Fibroblast of the aortic adventitia (primary cell): ENCODE results near the gene TRMT44. TPM values are rescaled to one million over a fixed set of nuclear protein-coding genes. Genes with fewer than 3 reads are reported as not detected.

Experiments
- DNase-seq: peaks from one replicate; pipeline ENCODE4 v3.0.0-alpha.2; 2010; ENCODE audit warnings: low read depth
- H3K4me3 ChIP-seq: 2 replicates; pipeline ENCODE4 v1.5.1; 2011; ENCODE audit warnings: low read depth, mild to moderate bottlenecking, control low read depth, low read length, moderate library complexity
- total RNA-seq: library from RNA; depleted of rRNA; stranded (reverse); fragments of >200 nt; gene quantifications from 2 replicates; pipeline ENCODE4 v1.2.3, GENCODE V29; 2012; ENCODE audit warnings: low replicate concordance
- TF ChIP-seq, protein P1 (sequence below): IDR thresholded peaks from 2 replicates; pipeline ENCODE4 v1.5.1; 2011; ENCODE audit warnings: mild to moderate bottlenecking, low read length, control low read depth, inconsistent platforms; ENCODE audit not compliant: insufficient read depth

TRMT44 gene, protein sequence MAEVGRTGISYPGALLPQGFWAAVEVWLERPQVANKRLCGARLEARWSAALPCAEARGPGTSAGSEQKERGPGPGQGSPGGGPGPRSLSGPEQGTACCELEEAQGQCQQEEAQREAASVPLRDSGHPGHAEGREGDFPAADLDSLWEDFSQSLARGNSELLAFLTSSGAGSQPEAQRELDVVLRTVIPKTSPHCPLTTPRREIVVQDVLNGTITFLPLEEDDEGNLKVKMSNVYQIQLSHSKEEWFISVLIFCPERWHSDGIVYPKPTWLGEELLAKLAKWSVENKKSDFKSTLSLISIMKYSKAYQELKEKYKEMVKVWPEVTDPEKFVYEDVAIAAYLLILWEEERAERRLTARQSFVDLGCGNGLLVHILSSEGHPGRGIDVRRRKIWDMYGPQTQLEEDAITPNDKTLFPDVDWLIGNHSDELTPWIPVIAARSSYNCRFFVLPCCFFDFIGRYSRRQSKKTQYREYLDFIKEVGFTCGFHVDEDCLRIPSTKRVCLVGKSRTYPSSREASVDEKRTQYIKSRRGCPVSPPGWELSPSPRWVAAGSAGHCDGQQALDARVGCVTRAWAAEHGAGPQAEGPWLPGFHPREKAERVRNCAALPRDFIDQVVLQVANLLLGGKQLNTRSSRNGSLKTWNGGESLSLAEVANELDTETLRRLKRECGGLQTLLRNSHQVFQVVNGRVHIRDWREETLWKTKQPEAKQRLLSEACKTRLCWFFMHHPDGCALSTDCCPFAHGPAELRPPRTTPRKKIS
- total RNA-seq, result 10.8 and 18.9 TPM in 2 replicates

DNA sequence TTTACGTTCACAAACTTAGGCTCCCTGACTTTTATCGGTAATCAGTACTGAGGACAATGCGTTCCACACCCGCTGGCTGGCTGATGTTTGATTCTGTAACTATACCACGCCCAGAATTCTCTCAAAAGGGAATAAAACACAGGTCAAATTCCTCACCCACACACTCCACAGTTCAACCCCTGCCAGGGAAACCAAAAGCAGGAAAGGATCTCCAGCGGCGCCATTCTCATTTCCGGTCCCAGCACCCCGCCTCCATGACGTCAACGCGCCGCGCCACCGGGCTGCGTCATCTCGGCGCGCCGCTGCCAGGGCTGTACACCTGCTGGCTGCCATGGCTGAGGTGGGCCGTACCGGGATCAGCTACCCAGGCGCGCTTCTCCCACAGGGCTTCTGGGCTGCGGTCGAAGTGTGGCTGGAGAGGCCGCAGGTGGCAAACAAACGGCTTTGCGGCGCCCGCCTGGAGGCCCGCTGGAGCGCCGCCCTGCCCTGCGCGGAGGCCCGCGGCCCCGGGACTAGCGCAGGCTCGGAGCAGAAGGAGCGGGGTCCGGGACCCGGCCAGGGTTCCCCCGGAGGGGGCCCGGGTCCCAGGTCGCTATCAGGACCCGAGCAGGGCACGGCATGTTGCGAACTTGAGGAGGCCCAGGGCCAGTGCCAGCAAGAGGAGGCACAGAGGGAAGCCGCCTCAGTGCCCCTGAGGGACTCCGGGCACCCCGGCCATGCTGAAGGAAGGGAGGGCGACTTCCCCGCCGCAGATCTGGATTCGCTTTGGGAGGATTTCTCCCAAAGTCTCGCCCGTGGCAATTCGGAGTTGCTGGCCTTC is at the start of gene TRMT44, which contains the start of gene ACOX3:
Gene TRMT44 (plus strand): TSS at position 286 of the 820 bp plus-strand sequence. CDS start 46 bp downstream, at position 332.
Gene ACOX3 (minus strand): TSS at position 232 of the 820 bp plus-strand sequence. CDS start 24,202 bp downstream, outside the sequence.
- DNase-seq, result peak; percentile 93
- peak within 1 kb of the TSS; percentile 76 for H3K4me3 ChIP-seq
- TF ChIP-seq, protein P1, sequence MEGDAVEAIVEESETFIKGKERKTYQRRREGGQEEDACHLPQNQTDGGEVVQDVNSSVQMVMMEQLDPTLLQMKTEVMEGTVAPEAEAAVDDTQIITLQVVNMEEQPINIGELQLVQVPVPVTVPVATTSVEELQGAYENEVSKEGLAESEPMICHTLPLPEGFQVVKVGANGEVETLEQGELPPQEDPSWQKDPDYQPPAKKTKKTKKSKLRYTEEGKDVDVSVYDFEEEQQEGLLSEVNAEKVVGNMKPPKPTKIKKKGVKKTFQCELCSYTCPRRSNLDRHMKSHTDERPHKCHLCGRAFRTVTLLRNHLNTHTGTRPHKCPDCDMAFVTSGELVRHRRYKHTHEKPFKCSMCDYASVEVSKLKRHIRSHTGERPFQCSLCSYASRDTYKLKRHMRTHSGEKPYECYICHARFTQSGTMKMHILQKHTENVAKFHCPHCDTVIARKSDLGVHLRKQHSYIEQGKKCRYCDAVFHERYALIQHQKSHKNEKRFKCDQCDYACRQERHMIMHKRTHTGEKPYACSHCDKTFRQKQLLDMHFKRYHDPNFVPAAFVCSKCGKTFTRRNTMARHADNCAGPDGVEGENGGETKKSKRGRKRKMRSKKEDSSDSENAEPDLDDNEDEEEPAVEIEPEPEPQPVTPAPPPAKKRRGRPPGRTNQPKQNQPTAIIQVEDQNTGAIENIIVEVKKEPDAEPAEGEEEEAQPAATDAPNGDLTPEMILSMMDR, result no peak

DNA sequence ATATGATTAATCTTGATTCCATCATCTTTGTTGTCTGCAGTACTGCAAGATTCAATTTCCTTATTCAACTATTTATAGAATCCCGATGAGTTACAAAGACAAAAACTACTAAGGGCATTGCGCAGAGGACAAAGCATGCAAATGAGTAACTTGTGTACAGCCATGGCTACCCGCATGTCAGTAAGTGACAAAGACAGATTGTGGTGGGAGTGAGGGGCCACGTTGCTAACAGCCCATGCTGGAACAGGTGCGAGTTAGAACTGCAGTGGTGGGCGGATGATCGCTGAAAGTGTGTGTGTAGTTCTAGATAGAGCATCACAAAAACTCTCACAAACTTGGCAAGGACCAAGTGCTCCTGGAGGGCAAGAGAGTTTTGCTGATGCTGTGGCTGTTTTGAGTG is 49.5 kb upstream of the TRMT44 start:
- no peak for DNase-seq
- TF ChIP-seq, protein P1, result no peak
- no peak overlapping the region for H3K4me3 ChIP-seq

DNA sequence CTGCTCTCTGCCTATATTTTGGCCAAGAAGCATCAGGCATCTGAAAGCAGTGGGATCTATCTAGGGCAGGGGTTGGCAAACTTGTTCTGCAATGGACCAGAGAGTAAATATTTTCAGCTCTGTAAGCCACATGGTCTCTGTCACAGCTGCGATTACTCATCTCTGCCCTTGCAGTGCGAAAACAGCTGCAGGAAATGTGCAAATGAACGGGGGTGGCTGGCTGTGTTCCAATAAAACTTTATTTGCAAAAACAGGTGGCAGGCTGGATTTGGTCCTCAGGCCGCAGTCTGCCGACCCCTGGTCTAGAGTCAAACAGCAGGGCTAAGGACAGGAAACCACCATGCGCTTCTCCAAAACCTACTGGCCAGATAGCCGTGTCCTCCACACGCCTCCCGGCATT is 48.6 kb upstream of the TRMT44 start:
- no peak overlapping the region for H3K4me3 ChIP-seq
- TF ChIP-seq, protein P1, result no peak
- DNase-seq, result peak; percentile 68

DNA sequence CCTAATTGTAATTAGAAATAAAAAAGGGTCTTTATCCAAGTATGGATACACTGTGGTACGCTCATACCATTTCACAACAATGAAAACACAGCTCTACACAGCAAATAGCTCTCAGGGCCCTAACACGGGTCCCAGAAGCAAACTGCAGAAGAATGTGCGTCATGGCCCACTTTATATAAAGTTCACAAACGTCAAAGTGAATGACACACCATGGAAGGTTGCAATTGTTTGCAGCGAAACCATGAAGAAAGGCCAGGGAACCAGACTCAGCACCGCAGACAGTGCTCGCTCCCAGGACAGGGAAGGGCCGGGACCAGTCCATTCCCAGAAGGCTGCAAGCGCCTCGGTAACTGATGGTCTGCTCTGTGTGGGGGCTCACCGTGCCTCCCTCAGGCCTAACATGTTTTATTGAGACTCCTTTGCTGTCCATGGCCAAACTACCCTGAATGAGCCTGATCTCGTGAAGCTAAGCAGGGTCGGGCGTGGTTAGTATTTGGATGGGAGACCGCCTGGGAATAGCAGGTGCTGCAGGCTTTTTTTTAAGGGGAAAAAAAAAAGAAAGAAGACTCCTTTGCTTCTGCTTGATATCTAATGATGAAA is 47.9 kb upstream of the TRMT44 start:
- no peak overlapping the region for H3K4me3 ChIP-seq
- DNase-seq, result no peak
- TF ChIP-seq, protein P1, result no peak

DNA sequence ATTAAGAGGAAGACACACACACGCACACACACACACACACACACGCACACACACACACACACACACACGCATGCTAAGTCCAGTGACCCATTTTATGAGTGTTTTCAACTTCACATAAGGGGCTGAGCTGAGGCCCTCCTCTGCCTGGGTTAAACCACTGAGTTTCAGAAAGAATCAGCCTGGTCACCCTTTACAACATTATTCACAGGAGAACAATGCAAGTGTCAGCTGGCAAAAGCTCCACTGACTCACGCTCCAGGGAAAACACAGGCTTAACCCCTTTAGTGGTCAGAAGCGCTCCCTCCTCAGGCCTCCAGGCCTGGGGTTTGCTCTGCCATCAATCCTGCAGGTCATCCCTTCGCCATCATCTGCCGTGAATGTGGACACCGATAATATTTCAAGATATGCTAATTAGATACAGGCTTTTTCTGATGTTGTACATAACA is 47.0 kb upstream of the TRMT44 start:
- no peak overlapping the region for H3K4me3 ChIP-seq
- DNase-seq, result peak; percentile 98
- TF ChIP-seq, protein P1, result peak; percentile 55

DNA sequence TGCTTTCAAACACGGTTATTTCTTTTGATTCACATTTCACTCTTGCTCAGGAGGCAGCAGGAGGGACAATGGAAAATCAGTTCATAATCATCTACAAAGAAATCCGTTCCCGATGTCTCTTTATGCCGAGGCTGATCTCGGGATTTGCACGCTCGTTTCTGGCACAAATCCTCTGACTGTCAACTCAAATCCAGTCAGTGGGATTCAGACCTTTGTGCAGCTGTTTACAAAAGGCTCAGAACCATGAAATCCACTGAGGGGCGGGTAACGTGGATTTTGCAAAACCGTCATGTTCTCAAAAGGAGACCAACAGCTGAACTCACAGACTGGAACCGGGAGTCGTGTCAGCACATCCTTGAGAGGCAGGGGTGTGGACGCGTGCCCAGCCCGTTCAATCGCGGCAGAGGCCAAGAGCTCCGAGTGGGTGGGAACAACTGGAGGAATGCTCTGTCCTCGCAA is 46.5 kb upstream of the TRMT44 start:
- DNase-seq, result peak; percentile 81
- TF ChIP-seq, protein P1, result no peak
- no peak overlapping the region for H3K4me3 ChIP-seq
